Adrenal gland (tissue), 19 donors: Measurements from ENCODE around the gene RGS8. TPM values are rescaled to one million over a fixed set of nuclear protein-coding genes. Genes with fewer than 3 reads are reported as not detected.

ENCODE experiments used
- DNase-seq, 7 donors: peaks; one replicate each; pipeline ENCODE4 v3.0.0-alpha.2; 2019 to 2020
- H3K27ac ChIP-seq, 5 donors: fragments of 200-600 bp; sonication (generic) in 4 of 5; 1 replicate in 3 of 5; 2 replicates in 2 of 5; pipeline versions ENCODE4 v1.5.1 to v1.8.0; 2016 to 2020; ENCODE audit warnings: mild to moderate bottlenecking in 1 of 5
- H3K27me3 ChIP-seq: fragments of 200-600 bp; 2 replicates; pipeline ENCODE4 v1.8.0; 2021
- H3K36me3 ChIP-seq, 2 donors: fragments of 200-600 bp; replicated peaks in 1 of 2; 1 replicate in 1 of 2; 2 replicates in 1 of 2; pipeline versions ENCODE4 v1.5.1 to v1.8.0; 2018 to 2022
- H3K4me1 ChIP-seq, 2 donors: fragments of 200-600 bp; replicated peaks in 1 of 2; 1 replicate in 1 of 2; 2 replicates in 1 of 2; pipeline versions ENCODE4 v1.5.1 to v1.8.0; 2018 to 2021
- H3K4me3 ChIP-seq, 4 donors: fragments of 200-600 bp; sonication (generic) in 3 of 4; one replicate each; pipeline ENCODE4 v1.5.1; 2016 to 2018
- H3K9me3 ChIP-seq, 3 donors: fragments of 200-600 bp; sonication (generic) in 1 of 3; replicated peaks in 1 of 3; 1 replicate in 2 of 3; 2 replicates in 1 of 3; pipeline versions ENCODE4 v1.5.1 to v1.8.0; 2016 to 2021
- POLR2A ChIP-seq, 2 donors: fragments of 450-650 bp; IDR thresholded peaks; one replicate each; pipeline ENCODE4 v1.6.1; 2017; ENCODE audit warnings: antibody characterized with exemption in 2 of 2, mild to moderate bottlenecking in 2 of 2, moderate library complexity in 1 of 2
- WGBS, 4 donors: extraction: QIAGEN DNeasy Blood & Tissue Kit in 2 of 4; methylation state at CpG; one replicate each; pipeline versions ENCODE4 v1.1.5 to v1.1.7; 2013 to 2017; 5-methylcytosine and 5-hydroxymethylcytosine counted together
- intact Hi-C, 2 donors: fragments of 100-400 bp; cut with DNase I; formaldehyde crosslinking; loops; one replicate each; pipeline versions ENCODE4 v1.14.1 to v1.15.0; 2022 to 2023
- long read RNA-seq, 10 donors: library from polyadenylated mRNA in 3 of 10; unstranded in 2 of 10; stranded (forward) in 1 of 10; transcript quantifications; one replicate each; pipeline ENCODE4 v2.0.0 and lab custom pipeline, GENCODE V29; 2021 to 2026
- polyA plus RNA-seq, 3 donors: library from polyadenylated mRNA; stranded (reverse); fragments of 200-250 nt in 2 of 3; fragments of 350-450 nt in 1 of 3; fragmentation: Illumina TruSeq in 1 of 3; extraction: RNeasy Lipid Tissue Mini Kit (QIAGEN cat#74804) in 1 of 3; gene quantifications; one replicate each; pipeline ENCODE4 v1.2.3, GENCODE V29; 2013 to 2014
- total RNA-seq, 9 donors: library from RNA; depleted of rRNA in 4 of 9; stranded (reverse); fragments of >200 nt in 4 of 9; fragments of 120-200 nt in 1 of 9; fragmentation: NEBNext Ultra II Directional in 1 of 9; extraction: Animal tissue kit (Norgen Biotek cat#: 25700) in 1 of 9; gene quantifications; one replicate each; pipeline versions ENCODE4 v1.1.0 to v1.2.4, GENCODE V29; 2013 to 2023
- TF ChIP-seq, protein P1 (sequence below), 6 experiments: fragments of 450-650 bp in 4 of 6; fragments of 200-600 bp in 2 of 6; sonication (generic) in 1 of 6; IDR thresholded peaks; 1 replicate in 5 of 6; 2 replicates in 1 of 6; pipeline versions ENCODE4 v1.5.1 to v1.8.0; 2016 to 2021; ENCODE audit warnings: antibody characterized with exemption in 6 of 6, mild to moderate bottlenecking in 2 of 6, moderate library complexity in 1 of 6
- donor health status: healthy with polysubstance abuse.
- donor health status: Bipolar disorder and iron deficiency.
- donor health status: DM: yes; HTN: yes; CAD: no.
- donor health status: DM: no; HTN: no; CAD: no.
- donor health status: DM: no; HTN: no; CAD: no.
- donor health status: DM: yes; HTN: yes; CAD: no.

The RGS8 gene
- 1 to 10 TPM in 6 of 9 donors, under 1 TPM in 3; 0.40 to 4.8 (median 1.2) TPM for total RNA-seq
- 10 to 100 TPM in 1 of 3 donors, under 1 TPM in 2; 0.72 to 11.8 (median 0.74) TPM for polyA plus RNA-seq
- long read RNA-seq, donor 1: 0 reads
- long read RNA-seq, donor 2: 0 reads
- long read RNA-seq, donor 3: 0 reads
- long read RNA-seq, donor 4, partial matches to known transcripts: 0 of 1 reads
- long read RNA-seq, donor 4, other reads (novel, unspliced or antisense): 1 of 1 reads
- long read RNA-seq, donor 5, partial matches to known transcripts: 0 of 2 reads
- long read RNA-seq, donor 5, other reads (novel, unspliced or antisense): 2 of 2 reads
- long read RNA-seq, donor 6: 0 reads
- long read RNA-seq, donor 7: 0 reads
- long read RNA-seq, donor 8: 0 reads
- long read RNA-seq, donor 9: 0 reads
- long read RNA-seq, donor 10: 0 reads

DNA sequence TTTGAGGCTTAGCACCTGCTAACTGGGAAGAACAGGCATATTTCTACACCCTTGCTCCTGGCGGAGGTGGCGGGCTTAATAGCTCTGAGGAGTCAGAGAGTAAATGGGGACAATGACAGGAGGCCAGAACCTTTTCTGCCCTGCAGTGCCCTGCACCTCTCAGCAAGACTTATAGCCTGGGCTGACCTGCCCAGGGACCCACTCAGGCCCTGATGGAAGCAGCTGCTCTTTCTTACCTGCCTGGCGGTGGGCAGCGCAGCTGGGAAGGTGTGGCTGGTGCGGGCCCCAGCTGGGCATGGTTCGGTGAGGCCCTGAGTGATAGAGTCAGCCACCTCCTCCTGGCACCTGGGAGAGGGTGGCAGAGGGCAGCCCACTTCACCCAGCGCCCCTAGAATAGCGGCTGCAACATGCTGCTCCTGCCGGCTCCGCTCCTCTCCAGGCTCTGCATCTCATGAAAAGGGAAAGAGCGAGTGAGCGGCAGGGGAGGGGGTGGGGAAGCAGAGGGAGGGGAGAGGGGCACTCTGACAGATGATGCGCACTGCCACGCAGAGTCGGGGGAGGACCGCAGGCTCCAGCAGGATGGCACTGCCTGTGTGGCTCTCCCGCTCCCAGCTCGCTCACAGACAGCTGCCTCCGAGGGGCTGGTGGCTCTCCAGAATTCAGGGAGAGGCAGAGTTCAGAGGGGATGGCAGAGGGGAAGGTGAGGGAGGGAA is at the start of gene RGS8:
Gene RGS8 (minus strand): TSS at position 472 of the 713 bp plus-strand sequence. CDS start 14,938 bp downstream, outside the sequence.
- Histone ChIP-seq H3K4me3 (peak within 1 kb of the TSS in 1 of 4 donors; percentile 25), H3K9me3 (no peaks in the 10 kb centered on the region), H3K27ac (peak within 1 kb of the TSS in 1 of 5 donors; percentile 17), H3K4me1 (peaks cover 3 to 5% of the 10 kb centered on the region in 2 donors), H3K27me3 (no peaks in the 10 kb centered on the region), H3K36me3 (no peaks in the 10 kb centered on the region)
- intact Hi-C loops: no loop called here
- DNase-seq: peak in 3 of 7 donors; percentile 22 to 32 (median 24)
- no peak for TF ChIP-seq POLR2A (IDR thresholded peaks at IDR 0.05)
- TF ChIP-seq, protein P1, sequence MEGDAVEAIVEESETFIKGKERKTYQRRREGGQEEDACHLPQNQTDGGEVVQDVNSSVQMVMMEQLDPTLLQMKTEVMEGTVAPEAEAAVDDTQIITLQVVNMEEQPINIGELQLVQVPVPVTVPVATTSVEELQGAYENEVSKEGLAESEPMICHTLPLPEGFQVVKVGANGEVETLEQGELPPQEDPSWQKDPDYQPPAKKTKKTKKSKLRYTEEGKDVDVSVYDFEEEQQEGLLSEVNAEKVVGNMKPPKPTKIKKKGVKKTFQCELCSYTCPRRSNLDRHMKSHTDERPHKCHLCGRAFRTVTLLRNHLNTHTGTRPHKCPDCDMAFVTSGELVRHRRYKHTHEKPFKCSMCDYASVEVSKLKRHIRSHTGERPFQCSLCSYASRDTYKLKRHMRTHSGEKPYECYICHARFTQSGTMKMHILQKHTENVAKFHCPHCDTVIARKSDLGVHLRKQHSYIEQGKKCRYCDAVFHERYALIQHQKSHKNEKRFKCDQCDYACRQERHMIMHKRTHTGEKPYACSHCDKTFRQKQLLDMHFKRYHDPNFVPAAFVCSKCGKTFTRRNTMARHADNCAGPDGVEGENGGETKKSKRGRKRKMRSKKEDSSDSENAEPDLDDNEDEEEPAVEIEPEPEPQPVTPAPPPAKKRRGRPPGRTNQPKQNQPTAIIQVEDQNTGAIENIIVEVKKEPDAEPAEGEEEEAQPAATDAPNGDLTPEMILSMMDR (IDR thresholded peaks at IDR 0.05): no peak
- WGBS, 4 donors: 34 to 50% (median 38%) methylated on average over 9 to 19 of the region's 19 CpGs

GRCh38 chr1:182731852-182732575 is 47.6 kb upstream of the RGS8 start:
- no peak overlapping the region for H3K27ac ChIP-seq
- no peaks in the 10 kb centered on the region for H3K36me3 ChIP-seq
- no peak for TF ChIP-seq POLR2A (IDR thresholded peaks at IDR 0.05)
- TF ChIP-seq, protein P1 (IDR thresholded peaks at IDR 0.05): no peak
- intact Hi-C loops: no loop called here
- H3K27me3 ChIP-seq: no peaks in the 10 kb centered on the region
- no peak for DNase-seq
- no peaks in the 10 kb centered on the region for H3K4me1 ChIP-seq
- peaks cover 0 to 2% (median 0%) of the 10 kb centered on the region in 3 donors for H3K9me3 ChIP-seq
- 77 to 92% (median 81%) methylated on average over 4 of the region's 4 CpGs for WGBS, 4 donors
- H3K4me3 ChIP-seq: no peak overlapping the region

GRCh38 chr1:182726912-182727311 is 42.5 kb upstream of the RGS8 start:
- no peaks in the 10 kb centered on the region for H3K27me3 ChIP-seq
- no peaks in the 10 kb centered on the region for H3K9me3 ChIP-seq
- H3K4me1 ChIP-seq: no peaks in the 10 kb centered on the region
- TF ChIP-seq, protein P1 (IDR thresholded peaks at IDR 0.05): no peak
- intact Hi-C loops: no loop called here
- no peak overlapping the region for H3K27ac ChIP-seq
- WGBS, 4 donors: 88 to 100% (median 93%) methylated on average over 1 of the region's 1 CpG
- DNase-seq: no peak
- no peaks in the 10 kb centered on the region for H3K36me3 ChIP-seq
- no peak overlapping the region for H3K4me3 ChIP-seq
